Renal cortex interstitium (tissue), 11 donors: ENCODE measurements around the gene PRX. TPM values are rescaled to one million over a fixed set of nuclear protein-coding genes. Genes with fewer than 3 reads are reported as not detected.

Source experiments
- DNase-seq, 11 donors: peaks; one replicate each; pipeline ENCODE4 v3.0.0-alpha.2; 2013; ENCODE audit warnings: low read depth in 9 of 11, low spot score in 4 of 11; ENCODE audit errors: extremely low read depth in 1 of 11
- polyA plus RNA-seq, 3 donors: library from polyadenylated mRNA; unstranded; fragments of 120-200 nt; gene quantifications; one replicate each; pipeline ENCODE4 v1.2.1, GENCODE V29; 2013; ENCODE audit not compliant: insufficient read length in 3 of 3

The PRX gene
- polyA plus RNA-seq, 3 donors: 10.2 to 14.0 (median 11.7) TPM

DNA sequence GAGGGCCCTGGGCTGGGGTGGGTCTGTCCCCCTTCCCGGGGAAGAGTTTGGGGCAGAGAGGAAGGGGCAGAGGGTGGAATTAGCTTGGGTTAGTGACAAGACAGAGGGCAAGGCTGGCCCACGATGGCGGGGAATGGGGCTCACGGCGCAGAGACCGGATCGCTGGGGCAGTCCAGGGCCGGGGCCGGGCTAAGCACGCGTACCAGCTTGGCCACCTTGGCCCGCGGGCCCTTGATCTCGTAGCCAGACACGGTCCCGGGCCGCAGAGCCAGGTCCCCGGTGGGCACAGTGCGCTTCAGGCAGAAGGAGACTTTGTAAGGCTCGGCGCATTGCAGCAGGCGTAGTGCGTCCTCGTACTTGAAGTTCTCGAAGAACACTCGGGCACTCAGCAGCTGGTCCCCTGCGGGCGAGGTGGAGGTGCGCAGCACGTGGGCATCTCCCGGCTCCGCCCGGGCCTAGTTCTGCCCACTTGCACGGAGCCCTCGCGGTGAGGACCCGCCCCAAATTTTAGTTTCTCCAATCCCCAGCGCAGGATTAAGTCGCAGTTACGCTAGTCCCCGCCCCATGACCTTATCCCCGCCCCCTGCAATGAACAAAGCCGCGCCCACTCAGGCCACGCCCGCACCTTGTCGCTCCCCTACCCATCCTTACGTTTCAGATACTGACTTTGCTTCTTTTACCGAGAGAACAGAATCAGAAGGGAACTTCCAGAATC lies 14.6 kb downstream of the PRX start:
- peak in 3 of 11 donors; percentile 41 to 55 (median 50) for DNase-seq

DNA sequence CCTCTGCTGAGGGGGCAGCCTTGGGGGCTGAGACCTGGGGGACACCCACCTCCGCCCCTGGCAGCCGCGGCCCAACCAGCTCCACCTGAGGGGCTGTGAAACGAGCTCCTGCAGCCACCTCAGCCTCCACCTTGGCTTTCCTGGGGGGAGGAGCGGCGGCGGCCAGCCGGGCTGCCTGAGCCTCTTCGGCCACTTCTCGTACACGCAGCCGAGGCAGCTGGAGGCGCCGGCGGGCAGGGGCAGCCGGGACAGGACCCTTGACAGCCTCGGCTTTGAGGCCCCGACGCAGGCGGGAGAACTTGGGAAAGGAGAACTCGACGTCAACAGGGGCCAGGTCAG lies 15.6 kb downstream of the PRX start:
- DNase-seq: no peak

DNA sequence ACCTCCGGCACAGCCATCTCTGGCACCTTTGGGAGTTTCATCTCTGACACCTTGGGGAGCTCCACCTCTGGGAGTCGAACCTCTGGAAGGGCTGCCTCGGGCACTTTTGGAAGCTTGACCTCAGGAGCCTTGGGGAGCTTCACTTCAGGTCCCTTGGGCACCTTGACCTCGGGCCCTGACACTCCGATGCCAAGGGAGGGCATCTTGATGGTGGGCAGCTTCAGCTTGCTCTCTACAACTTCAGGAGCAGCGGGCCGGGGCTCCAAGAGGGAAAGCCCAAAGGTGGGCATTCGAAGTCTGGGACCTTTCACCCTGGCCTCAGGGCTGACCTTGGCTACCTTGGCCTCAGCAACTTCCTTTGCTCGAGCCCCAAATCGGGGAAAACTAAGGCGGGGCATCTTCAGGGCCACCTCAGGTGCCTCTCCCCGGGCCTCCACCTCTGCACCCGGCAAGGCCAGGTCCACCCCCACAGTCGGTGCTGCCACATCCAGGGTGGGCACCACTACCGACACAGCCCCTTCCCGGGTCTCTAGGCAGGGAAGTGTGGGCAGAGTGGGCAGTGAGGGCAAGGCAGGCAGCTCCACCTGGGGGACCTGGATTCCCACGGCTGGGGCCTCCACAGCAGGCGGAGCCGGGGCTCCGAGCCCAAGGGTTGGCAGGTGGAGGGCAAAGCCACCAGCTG lies 16.2 kb downstream of the PRX start:
- DNase-seq: no peak

DNA sequence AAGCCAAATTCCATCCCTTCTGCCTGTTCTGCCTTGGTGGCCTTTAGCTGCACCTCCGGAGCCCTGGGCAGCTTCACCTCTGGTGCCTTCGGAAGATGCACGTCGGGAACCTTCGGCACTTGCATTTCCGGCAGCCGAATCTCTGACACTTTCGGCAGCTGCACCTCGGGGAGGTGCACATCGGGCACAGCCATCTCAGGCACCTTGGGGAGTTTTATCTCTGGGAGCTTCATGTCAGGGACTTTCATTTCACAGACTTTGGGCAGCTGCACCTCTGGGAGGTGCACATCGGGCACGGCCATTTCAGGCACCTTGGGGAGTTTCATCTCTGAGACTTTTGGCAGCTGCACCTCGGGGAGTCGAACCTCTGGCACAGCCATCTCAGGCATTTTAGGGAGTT lies 17.2 kb downstream of the PRX start:
- DNase-seq: no peak

DNA sequence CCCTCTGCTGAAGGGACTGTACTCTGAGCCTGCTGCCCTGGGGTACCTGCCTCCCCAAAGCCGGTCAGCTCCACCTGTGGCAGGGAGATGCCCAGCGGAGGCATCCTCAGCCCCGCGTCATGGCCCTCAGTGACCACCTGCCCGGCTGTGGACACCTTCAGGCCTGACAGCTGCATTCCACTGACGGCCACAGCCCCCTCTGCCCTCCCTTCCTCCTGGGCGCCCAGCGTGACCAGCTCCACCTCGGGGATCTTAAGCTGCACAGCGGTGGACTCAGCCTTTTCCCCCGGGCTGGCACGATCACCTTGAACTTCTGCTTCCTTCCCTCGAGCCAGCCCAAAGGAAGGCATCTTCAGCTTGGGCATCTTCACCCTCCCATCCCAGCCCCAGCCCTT lies 18.4 kb downstream of the PRX start:
- DNase-seq: no peak

DNA sequence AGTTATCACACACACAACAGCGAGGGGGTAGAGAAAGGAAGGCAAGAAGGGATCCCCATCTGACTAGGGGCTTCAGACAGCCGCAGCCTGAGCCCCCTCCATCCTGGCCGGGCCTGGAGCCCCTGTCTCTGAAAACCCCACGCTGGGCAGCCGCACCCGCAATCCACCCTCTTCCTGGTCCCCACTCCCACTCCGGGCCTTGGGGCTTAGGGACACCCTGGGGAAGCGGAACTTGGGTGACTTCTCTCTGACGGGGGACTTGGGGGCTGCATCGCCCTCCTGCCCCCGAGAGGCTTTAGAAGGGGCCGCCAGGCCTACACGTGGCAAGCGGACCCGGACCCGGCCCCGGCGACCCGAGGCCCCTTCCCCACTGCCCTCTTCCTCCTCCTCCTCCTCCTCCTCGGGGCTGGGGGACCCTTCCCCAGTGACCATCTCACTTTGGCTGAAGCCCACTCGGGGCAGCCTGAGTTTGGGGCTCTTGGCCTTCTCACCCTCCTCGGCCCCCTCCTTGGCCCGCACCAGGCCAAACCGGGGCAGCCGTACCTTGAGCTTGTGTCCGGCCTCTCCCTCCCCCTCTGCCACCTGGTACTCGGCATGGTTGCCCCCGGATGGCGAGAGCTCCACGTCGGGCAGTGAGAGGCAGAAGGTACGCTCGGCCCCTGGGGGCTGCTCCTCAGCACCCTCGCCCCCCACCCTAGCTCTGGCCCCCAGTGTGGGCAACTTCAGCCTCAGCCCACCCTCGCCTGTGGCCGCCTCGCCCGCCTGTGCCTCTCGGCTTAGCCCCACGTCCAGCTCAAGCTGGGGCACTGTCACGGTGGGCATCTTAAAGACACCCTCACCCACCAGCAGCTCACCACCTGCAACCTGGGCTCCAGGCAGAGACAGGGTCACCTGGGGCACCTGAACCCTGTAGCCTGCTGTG lies 19.0 kb downstream of the PRX start:
- no peak for DNase-seq

DNA sequence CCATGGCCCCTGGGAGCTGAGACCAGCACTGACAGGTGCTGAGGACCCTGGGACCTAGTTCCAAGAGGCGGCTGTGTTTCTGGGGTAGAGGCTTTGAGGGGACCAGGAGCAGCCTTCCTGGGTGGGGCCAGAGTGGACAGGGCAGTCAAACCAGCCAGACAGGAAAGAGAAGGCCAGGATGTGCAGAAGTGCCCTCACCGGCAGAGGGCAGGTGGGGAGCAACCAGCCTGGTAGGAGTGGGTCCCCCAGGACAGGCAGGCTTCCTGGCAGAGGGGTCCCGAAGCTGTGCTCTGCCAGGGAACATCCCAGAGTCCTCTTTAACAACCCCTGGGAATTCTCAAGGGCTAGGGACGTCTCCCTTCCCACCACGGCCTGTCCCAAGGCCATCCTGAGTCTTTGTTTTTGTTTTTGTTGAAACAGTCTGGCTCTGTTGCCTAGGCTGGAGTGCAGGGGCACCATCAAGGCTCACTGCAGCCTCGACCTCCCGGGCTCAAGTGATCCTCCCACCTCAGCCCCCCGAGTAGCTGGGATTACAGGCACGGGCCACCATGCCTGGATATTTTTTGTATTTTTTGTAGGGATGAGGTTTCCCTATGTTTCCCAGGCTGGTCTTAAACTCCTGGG lies 20.2 kb downstream of the PRX start:
- no peak for DNase-seq

DNA sequence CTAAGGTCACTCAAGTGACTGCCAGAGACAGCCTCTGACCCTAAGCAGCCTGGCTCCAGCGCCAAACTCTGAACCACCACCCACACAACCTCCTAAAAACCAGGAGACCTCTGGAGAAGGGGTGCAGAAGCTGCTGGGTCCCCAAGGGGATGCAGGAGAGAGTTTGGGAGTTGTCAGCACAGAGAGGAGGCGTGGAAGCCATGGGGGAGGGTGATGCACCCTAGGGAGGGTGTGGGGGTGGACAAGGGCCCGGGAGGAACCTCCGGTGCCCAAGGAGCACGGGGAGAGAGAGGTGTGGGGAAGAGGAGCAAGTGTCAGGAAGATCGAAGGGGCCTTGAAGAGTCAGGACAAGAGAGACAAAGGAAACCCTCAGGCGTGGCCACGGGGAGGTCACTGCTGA lies 21.1 kb downstream of the PRX start:
- DNase-seq: no peak

DNA sequence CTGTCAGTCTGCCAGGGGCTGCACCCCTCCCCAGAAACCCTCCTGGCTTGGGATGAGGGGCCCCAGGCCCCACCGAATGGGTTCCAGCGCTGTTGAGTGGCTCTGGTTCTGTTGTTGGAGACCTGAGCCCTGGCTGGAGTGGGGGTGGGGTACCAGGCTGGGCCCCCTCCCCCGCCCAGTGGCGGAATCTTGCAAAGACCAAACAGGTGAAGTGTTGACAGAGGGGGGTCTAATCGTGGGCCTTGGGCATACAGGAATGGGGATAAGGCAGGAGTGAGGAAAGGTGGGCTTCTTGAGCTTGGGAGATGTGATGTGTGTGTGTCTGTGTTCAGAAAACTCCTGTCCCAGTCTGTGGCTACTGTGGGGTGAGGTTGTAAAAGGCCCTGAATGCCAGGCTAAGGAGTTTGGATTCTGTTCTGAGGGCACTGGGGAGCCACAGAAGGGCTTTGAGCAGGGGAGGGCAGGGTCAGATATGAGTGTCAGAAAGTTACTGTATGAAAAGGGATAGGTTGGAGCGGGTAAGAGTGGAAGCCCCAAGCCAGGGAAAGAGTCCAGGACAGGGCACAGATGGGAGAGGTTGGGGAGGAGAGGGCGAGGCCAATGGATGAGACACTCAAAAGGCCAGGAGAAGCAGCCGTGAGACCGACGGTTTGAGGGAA lies 23.0 kb downstream of the PRX start, which contains the start of gene HIPK4:
TSS of gene HIPK4 (minus strand) at position 98 of the 659 bp plus-strand sequence. CDS start 279 bp downstream, outside the sequence.
- DNase-seq: no peak

DNA sequence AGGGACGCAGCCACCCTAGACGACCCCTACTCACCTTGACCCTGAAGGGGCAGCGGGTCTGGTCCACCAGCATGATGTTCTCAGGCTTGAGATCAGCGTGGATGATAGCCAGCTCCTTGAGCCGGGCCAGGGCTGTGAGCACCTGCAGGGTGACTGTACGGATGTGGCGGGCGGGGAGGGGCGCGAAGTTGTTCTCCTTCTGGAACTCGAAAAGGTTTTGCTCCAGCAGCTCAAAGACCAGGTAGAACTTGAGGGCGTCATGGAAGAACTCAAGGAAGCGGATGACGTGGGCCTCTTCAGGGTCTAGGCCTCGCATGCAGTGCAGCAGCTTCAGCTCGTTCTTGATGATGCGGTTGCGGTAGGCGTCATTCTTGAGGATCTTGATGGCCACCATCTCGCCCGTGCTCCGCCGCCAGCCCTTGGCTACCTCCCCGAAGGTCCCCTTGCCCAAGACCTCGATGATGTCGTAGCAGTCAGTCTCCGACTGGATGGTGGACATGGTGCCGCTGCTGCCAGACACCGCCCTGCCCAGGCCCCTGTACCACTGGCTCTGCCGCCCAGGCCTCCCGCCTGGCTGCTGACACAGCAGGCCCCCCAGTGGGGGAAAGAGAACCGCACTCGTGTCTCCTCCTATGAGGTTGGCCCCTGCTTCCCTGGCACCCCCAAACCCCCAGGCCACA lies 23.6 kb downstream of the PRX start:
- no peak for DNase-seq

DNA sequence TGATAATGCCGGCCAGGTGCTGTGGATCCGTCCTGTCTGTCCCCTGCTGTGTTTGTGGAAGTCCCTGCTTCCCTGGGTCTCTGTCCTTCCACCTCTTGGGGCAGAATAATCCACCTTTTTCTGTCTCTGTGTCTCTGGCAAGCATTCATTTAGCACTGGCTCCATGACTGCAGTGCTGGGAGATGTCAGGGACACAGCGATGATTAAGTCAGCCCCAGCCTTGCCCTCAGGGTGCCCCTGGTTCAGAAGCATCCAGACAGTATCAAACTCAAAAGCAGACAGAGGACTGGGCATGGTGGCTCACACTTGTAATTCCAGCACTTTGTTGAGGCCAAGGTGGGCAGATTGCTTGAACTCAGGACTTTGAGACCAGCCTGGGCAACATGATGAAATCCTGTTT lies 24.7 kb downstream of the PRX start:
- DNase-seq: no peak

DNA sequence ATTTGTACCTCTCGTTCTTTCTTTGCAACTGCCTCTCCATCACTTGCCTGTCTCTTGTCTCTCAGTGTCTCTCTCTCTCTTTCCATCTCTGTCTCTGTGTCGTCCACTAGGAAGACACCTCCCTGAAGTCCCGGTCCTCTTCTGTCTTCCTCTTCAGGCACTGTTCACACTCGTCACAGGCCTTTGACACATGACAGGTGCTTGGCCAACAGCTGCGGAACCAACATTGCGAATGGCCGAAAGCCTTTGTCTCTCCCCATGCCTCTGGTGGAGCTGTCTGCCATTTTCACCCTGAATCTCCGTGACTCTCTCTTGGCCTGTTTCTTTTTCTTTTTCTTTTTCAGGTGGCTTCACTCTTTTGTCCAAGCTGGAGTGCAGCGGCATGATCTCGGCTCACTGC lies 26.0 kb downstream of the PRX start:
- DNase-seq: no peak

DNA sequence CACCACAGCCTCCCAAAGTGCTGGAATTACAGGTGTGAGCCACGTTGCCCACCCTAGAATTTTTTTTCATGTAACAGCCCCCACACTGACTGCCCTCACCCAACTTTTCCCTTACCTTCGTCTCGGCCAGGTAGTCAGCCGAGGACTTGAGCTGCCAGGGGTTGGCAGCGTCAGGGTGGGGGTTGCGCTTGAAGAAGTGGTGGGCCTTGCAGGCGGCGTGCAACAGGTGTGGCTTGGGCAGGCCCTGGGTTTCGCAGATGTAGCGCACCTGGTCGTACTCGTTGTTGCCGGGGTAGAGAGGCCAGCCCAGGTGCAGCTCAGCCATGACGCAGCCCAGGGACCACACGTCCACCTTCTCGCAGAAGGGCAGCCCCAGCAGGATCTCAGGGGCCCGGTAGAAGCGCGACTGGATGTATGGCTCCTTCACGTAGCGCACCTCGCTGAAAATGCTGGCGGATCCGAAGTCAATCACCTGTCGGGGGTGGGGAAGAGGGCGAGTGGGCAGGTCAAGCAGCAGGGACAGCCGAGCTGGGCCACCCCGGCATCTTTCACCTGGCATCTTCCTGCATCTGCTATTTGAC lies 29.4 kb downstream of the PRX start:
- DNase-seq: no peak

DNA sequence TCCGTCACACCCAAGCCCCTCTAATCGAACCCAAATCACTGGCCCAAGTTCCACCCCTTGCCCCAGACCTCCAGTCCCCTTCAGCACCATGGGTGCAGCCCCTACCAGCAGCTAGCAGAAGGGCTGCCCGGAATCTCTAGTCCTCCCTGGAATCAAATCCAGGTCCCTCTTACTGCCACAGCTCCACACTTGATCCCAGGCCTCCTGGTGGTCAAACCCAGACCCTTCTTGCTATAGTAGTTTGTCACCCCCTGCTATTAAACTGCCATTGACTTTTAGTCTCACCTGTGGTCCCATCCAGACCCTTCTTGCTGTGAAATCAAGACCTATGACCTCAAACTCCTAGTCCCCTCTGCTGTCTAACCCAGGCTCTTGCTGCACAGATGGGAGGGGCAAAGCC lies 31.9 kb downstream of the PRX start:
- no peak for DNase-seq

DNA sequence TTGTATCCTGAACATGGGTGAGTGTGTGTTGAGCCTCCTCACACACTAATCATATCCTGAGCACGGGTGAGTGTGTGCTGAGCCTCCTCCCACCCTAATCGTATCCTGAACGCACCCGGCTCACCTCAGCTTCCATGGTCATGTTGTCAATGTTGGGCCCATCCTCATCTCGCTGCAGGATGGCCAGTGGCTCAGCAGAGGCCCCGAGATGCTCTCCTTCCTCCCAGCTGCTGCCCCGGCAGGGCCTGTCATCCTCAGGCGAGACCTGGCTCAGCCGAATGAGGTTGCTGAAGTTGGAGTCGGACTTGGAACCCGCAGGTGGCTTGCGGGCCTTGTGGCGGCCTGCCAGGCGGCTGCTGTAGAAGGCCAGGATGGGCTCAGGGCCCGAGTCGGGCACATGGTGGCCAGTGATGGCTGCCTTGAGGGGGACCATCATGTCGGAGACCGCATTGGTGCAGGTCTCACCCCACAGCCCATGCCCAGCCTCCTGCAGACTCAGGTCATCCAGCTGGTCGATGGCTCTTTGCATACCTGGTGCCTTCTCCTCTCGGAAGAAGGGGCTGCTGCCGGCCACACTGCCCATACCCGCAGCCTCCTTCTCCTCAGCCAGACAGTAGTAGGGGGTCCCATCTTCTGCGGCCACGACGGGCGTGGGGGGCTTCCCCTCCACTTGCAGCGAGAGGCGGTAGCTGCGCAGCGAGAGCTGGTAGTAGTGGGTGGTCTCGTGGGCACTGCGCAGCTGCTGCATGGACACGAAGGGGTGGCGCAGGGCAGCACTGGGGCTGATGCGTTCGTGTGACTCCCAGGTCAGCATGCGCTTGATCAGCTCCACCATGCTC lies 32.8 kb downstream of the PRX start:
- DNase-seq: no peak

DNA sequence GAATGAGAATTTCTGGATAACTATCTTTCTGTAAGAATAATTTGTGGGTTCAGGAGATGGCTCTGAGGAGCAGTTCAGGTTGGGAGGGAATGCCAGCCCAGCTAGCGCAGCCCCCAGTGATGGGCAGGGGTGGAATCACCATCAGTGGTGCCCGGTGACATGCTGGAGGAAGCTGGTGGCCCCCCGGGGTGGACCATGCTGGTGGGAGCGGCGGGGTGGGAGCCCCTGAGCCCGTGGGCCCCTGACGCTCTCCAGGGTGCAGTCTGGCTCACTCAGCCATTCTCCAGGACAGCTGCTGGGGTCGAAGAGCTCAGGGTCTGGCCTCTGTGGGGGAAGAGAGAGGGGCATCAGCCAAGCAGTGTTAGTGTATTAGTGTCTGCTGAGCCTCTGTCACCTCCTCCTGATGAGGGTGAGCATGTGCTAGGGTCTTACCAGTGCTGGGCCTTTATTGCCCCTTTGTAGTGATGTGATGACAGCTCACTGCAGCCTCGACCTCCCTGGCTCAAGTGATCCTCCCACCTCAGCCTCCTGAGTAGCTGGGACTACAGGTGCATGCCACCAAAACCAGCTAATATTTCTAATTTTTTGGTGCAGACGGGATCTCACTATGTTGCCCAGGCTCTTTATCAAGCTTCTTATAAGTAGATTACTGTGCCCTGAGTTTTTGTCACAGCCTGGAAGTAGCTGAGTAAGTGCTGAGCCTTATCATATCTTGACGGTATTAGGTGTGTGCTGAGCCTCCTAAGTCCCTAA lies 33.6 kb downstream of the PRX start:
- no peak for DNase-seq

DNA sequence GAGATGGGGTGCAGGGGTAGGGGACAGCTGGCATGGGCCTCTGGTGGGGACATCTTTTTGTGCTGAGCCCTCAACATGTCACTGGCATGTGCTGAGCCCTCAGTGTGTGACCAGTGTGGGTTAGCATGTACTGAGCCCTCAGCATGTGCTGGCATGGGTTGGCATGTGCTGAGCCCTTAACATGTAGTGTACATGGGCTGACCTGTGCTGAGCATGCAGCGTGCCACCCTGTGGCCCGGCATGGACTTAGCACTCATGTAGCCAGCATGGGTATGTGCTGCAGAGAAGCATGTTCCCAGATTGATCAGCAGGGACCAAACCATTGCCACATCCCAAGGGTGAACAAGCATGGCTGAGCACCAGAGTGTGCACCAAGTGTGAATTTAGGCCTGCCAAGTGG lies 34.7 kb downstream of the PRX start:
- no peak for DNase-seq
